Stimulated activated CD8-positive, alpha-beta memory T cell treated with anti-CD3 and anti-CD28 coated beads, Interleukin-7, amount 100 ng/mL, for 4 hours (primary cell): ENCODE data around the gene PLAAT4.
A peak's percentile ranks its signal among the peaks of the same experiment; 100 is the strongest.
"Not testable (repeated sequence)": the region's sequence is repeated elsewhere in the genome, so short reads cannot be mapped to it uniquely, and the experiment has no call there.

Experiments used
- DNase-seq, 2 donors: peaks; one replicate each; pipeline ENCODE4 v3.0.0-alpha.2; 2020; ENCODE audit warnings: low read depth in 2 of 2

Gene PLAAT4

DNA sequence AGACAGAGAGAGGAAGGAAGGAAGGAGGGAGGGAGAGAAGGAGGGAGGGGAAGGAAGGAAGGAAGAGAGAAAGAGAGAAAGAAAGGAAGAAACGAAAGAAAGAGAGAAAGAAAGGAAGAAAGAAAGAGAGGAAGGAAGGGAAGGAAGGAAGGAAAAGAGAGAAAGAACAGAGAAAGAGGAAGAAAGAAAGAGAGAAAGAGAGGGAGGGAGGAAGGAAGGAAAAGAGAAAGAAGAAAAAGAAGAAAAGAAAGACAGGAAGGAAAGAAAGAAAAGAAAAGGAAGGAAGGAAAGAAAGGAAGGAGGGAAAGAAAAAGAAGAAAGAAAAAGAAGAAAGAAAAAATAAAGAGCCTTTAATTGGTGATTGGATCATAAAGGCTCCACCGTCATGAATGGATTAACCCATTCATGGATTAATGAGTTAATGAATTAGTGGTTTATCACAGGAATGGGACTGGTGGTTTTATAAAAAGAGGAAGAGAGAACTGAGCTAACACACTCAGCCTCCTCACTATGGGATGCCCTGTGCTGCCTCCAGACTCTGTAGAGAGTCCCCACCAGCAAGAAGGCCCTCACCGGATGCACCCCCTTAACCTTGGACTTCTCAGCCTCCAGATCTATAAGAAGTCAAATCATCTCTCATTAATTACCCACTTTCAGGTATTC lies 35.5 kb downstream of the PLAAT4 start:
- DNase-seq: no peak

DNA sequence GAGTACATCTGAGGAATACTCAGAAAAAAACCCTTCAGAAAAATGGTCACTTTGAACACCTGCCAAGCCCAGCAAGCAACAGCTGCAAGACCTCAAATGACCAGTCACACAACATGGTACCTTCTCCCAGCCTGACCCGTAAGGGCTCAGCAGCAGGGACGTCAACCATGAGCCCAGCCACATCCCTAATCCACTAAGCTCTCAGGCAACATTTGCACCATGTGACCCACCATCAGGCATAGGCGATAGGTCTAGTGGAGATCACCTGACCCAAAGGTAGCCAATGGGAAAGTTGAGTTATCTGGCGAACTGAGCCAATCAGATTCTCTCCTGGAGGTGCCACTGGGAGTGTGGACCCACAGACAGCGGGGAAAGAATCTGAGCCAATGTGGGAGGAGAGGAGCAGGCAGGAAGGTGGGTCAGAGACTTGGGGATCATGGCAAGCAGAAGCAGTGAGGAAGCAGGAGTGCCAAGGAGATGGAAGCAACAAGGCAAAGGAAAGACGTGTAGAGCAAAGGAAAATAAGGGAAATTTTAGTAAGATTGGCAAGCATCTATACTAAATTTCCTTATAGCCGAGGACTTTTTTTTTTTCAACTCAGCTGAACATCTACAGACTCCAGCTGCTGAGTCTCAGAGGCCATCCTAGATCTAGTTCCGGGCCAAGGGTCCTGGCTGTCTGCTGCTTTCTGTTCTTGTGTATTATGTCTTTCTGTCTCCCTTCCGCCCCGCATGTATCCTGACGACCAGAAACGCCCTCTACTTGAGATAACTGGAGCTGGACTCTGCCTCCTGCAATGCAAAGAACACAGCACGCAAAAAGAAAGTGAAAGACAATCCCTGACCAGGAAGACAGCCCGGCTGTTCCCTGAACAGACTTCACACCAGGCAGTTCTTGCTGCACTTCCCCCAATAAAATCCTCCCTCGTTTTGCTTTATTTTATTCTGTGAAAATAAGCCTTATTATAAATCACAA lies 37.6 kb downstream of the PLAAT4 start:
- DNase-seq: peak in 1 of 2 donors; percentile 17

DNA sequence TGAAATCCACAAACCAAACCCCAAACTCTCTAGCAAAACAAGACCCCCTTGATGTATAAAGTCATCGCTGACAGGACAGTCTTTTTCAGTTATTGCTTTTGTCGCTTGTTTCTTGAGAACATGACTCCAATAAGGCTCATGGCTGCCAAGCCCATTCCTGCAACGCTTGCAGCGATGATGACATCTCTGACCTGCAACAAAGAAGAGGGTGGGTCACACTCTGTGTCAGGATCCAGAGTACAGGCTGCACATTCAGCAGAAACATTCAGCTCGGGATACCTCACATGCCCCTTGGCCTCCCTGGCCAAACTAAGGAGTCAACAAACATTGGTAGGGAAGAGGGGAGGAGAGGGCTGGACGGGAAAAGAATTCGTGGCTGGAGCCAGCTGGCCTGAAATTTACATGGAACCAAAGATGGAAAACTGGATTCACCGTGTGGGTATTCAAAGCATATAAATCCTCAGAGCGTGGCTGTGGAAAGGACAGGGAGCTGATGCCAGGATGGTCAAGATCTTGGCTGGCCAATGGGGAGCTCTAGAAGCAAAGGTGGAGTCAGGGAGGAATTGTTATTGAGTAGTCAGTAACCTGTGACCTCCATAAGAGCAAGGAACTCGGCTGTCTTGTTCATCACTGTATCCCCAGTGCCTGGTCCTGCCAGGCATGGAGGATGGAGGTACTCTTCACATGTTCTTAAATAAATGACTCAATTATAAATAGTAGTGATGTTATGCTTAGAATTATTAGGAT lies 38.4 kb downstream of the PLAAT4 start:
- DNase-seq: no peak

DNA sequence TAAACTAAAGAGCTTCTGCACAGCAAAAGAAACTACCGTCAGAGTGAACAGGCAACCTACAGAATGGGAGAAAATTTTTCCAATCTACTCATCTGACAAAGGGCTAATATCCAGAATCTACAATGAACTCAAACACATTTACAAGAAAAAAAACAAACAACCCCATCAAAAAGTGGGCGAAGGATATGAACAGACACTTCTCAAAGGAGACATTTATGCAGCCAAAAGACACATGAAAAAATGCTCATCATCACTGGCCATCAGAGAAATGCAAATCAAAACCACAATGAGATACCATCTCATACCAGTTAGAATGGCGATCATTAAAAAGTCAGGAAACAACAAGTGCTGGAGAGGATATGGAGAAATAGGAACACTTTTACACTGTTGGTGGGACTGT lies 42.3 kb downstream of the PLAAT4 start:
- not testable (repeated sequence) for DNase-seq

DNA sequence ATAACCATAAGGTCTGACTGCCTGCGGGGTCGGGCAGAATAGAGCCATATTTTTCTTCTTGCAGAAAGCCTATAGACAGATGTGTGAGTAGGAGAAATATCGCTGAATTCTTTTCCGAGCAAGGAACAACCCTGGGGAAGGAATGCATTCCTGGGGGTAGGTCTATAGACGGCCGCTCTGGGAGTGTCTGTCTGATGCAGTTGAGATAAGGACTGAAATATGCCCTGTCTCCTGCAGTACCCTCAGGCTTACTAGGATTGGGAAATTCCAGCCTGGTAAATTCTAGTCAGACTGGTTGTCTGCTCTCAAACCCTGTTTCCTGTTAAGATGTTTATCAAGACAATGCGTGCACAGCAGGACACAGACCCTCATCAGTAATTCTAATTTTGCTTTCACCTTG lies 44.6 kb downstream of the PLAAT4 start:
- DNase-seq: not testable (repeated sequence)

DNA sequence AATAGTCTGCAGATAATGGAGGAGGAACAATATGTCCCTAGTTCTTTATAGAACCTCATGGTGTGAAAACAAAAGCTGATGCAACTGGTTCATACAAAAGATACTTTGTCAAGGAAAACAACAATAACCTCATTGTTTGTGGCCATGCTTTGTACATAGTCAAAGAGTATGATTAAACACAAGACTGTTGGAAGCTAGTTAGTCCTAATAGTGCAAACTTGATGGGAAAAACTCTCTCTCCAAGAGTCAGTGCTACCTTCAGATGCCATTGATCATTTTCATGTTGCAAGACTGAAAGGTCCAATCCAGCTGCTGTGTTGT lies 46.7 kb downstream of the PLAAT4 start:
- no peak for DNase-seq

DNA sequence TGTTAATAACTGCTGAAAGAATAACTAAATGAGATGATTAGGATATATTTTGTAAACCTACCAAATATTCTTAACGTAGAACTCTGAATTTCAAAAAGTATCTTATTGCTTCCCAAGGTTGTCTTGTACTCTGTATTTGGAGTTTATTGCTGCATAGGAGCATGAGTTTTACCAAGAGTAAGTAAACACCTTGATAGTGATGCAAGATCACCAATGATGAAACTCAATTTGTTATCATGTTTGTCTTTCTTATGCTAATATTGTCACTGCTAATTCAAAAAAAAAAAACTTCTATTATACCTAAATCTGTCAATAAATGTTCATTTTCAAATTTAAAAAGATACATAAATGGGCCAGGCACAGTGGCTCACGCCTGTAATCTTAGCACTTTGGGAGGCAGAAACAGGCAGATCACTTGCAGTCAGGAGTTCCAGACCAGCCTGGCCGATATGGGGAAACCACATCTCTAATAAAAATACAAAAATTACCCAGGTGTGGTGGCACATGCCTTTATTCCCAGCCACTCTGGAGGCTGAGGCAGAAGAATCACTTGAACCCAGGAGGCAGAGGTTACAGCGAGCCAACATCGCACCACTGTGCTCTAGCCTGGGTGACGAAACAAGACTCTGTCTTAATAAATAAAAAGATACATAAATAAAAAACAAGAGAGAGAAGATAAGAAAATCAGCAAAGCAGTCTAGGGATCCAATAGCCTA lies 50.0 kb downstream of the PLAAT4 start:
- no peak for DNase-seq

DNA sequence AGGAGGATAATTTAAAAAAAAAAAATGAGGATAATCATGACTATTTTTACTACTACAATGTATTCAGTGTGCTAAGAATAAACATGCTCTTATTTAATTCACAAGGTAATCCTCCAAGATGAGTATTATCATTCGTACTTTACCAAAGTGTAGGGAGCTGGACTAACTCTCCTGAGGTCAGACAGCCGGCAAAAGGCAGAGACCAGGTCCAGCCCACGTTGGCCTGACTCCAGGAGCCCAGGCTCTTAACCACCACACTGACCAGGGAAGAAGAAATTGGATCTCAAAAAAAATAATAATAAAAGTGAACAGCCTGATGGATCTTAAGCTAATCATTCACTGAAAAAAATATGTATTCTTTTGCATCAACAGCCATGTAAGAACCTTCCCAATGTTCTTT lies 52.4 kb downstream of the PLAAT4 start:
- DNase-seq: no peak

DNA sequence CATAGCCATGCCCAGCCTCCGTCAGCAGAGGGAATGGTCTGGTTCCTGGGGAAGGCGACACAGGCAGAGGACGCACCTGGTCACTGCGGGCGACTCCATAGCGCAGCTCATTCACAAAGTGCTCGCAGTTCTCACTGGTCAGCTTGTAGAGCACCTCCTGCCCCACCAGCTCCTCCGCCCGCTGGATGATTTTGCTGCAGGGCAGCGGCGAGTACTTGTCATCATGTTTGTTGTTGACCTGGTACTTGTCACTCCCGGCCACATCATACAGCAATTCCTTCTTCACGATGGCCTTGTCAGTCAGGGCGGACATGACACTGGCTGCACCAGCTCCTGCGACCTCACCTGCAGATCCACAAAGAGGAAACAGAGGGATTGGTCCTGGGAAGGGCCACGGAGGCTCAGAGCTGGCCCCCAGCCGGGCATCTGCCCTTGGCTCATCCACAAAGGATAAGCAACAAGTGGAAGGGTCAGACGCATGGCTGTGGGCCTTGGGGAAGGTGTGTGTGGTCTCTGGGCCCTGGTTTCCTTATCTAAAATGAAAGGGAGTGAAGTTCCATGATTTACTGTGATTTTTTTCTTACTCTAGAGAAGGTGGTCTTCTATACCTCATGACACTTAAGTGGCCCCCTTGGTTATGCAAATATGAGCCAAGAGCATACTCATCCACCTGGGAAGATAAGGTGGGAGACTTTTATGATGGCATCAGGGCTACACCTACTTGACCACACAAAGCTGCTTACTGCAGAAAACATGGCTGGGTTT lies 53.6 kb downstream of the PLAAT4 start:
- DNase-seq: no peak

DNA sequence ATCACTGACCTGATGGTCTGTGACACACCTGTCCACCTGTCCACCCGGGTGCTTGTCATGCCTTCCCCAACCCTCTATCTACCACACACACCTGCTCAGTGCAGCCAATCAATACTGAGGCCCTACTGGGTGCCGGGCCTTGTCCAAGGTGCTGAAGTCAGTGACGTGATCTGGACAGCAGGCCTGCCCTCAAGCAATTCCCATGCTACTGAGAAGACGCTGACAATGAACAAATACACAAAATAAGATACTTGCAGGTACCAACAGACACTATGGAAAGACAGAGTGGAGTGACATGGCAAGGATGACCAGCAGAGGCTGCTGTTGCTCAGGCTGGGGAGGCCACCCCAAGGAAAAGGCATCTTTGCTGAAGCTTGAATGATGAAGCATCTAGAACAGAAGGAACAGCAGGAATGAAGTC lies 56.4 kb downstream of the PLAAT4 start:
- DNase-seq: no peak

DNA sequence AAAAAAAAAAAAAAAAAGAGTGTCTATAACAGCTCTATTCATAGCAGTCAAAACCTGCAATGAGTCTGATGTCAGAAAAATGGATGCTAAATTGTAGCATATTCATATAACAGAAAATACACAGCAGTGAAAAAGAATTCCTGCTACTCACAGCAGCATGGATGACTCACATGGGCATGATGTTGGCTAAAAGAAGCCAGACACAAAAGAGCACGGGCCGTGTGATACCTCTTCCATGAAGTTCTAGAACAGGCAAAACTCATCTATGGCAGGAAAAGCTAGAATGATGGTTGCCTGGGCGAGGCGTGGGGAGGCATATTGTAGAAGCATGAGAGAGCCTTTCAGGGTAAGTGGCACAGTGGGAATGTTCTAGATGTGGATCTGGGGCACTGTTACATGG lies 58.7 kb downstream of the PLAAT4 start:
- DNase-seq: no peak
